ENCODE results near the gene SIK2.
A peak's percentile ranks its signal among the peaks of the same experiment; 100 is the strongest.
"Not testable (repeated sequence)": the region's sequence is repeated elsewhere in the genome, so short reads cannot be mapped to it uniquely, and the experiment has no call there.

The SIK2 gene

GRCh38 chr11:111749646-111750045, 147.4 kb downstream of the SIK2 start:
- DNase-seq (ENCODE audit: low read depth in 2 of 2, low spot score in 1 of 2), result no peak

GRCh38 chr11:111756097-111756496, 153.8 kb downstream of the SIK2 start:
- DNase-seq (ENCODE audit: low read depth in 2 of 2, low spot score in 1 of 2), result no peak

GRCh38 chr11:111759376-111759775, 157.1 kb downstream of the SIK2 start:
- DNase-seq (ENCODE audit: low read depth in 2 of 2, low spot score in 1 of 2), result no peak

DNA sequence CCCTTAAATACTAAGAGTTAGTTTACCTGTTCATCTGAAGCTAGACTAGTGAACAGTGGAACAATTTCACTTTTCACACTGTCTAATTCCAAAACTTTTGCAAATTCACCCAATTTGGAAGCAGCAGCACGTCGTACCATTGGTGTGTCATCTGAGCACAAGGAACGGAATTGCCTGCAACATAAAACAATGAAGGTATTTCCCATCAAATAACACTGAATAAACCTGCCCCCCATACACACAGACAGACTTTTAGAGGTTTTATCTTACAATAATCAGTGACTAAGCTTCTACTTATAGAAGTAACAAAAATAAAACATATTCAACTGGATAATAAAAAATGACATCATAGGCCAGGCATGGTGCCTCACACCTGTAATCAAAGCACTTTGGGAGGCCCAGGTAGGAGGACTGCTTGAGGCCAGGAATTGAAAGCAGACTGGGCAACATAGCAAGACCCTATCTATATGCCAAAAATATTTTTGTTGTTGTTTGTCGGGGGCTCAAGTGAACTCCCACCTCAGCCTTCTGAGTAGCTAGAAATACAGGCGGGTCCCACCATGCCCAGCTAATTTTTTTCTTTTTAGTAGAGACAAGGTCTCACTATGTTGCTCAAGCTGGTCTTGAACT, 157.6 kb downstream of the SIK2 start:
- DNase-seq (ENCODE audit: low read depth in 2 of 2, low spot score in 1 of 2), result no peak

- DNase-seq (ENCODE audit: low read depth in 2 of 2, low spot score in 1 of 2), result no peak
These were observed 158.8 kb downstream of the SIK2 start for GRCh38 chr11:111761036-111761435.

DNA sequence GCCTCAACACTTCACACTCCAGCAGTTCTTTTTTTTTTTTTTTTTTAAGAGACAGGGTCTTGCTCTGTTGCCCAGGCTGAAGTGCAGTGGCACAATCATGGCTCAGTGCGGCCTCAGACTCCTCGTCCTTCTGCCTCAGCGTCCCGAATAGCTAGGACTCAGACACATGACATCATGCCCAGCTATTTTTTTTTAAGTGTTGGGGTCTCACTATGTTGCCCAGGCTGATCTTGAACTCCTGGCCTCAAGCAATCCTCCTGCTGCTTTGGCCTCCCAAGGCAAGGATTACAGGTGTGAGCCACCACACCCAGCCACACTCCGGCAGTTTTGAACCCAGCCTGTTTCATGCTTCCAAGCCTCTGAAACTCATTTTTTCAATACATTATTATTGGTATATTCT, 160.3 kb downstream of the SIK2 start:
- no peak for DNase-seq (ENCODE audit: low read depth in 2 of 2, low spot score in 1 of 2)

GRCh38 chr11:111762981-111763643, 160.9 kb downstream of the SIK2 start:
- DNase-seq (ENCODE audit: low read depth in 2 of 2, low spot score in 1 of 2), result no peak

GRCh38 chr11:111764621-111765020, 162.4 kb downstream of the SIK2 start:
- no peak for DNase-seq (ENCODE audit: low read depth in 2 of 2, low spot score in 1 of 2)

DNA sequence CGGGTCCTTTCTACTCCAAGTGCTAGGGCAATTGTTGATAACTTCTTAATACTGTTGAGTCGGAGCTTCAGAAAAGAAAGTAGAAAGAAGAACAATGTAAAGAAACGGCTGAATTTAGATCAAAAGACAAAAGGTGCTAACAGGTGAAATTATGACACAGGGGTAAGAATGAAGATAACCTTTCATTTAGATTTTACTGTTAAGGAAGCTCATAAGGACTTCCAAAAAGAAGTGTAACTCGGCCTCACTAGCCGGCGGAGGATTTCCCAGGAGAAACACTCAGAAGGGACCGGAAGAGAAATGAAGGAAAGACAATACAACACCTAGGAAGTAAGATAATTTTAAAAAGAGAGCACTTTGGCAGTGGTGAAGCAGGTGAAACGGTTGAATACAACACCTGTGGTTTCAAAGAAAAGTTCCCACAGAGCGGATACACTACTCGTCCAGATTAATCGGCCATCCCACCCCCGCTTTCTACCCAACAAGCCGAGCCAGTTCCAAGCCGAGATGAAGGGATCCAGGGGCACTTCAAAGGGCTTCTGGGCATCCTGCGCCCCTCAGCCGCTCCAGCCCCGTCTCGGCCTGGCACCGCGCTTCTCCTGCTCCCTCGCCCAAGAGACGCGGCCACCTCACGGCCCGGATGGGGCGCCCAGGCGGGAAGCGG, 163.2 kb downstream of the SIK2 start:
- no peak for DNase-seq (ENCODE audit: low read depth in 2 of 2, low spot score in 1 of 2)

GRCh38 chr11:111765984-111766833, 164.0 kb downstream of the SIK2 start, which contains the start of gene PPP2R1B:
Gene PPP2R1B, minus strand, starts transcription at chr11:111766389. Its CDS starts 28 bp downstream, at chr11:111766361.
- DNase-seq (ENCODE audit: low read depth in 2 of 2, low spot score in 1 of 2), result peak; percentile 34 to 41

DNA sequence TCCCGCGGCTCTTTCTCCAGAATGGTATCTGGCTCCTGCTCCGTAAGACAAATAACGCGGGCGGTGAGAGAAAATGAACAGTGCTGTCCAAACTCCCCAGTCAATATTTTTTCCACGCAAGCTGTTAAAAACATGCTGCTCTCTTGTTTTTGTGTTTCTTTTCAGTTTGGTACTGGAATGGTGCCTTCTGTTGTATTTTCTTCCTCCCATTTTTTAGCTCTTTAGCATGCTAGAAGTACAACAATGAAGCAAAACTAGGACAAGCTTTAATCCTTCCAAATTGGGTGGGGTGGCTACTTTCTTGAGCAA, 164.5 kb downstream of the SIK2 start:
- DNase-seq (ENCODE audit: low read depth in 2 of 2, low spot score in 1 of 2), result no peak

DNA sequence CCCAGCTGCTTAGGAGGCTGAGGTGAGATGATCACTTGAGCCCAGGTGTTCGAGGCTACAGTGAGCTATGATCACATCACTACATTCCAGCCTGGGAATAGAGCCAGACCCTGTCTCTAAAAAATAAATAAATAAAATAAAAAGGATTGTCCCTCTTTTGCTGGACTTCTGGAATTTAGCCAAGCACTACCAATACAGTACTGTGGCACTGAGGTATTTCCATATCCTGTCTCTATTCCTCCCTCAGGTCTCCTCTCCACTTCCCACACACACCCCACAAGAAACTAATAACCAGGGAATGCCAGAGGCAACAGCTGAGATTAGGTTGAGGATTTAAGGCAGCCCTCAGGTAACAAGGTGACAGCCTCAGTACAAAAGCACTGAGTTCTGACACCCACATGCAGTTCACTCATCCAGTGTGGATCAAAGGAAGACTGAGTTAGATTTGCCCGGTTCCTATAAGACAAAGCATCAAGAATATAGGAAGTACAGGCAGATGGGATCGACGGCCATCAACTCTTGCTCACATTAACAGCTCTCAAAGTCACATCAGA, 168.4 kb downstream of the SIK2 start:
- no peak for DNase-seq (ENCODE audit: low read depth in 2 of 2, low spot score in 1 of 2)

DNA sequence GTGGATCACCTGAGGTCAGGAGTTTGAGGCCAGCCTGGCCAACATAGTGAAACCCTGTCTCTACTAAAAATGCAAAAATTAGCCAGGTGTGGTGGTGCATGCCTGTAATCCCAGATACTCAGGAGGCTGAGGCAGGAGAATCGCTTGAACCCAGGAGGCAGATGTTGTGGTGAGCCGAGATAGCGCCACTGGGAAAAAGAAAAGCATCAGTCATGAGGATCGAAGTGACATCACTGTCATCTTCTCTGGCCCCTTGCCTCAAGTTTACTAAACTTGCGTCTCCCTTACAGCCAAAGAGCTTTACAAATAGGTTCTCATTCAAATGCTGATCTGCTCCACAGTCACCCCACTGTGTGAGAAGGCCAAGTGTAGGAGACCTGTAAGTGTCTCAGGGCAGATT, 169.0 kb downstream of the SIK2 start:
- not testable (repeated sequence) for DNase-seq (ENCODE audit: low read depth in 2 of 2, low spot score in 1 of 2)

- no peak for DNase-seq (ENCODE audit: low read depth in 2 of 2, low spot score in 1 of 2)
These were observed 170.3 kb downstream of the SIK2 start for GRCh38 chr11:111772535-111772934.

DNA sequence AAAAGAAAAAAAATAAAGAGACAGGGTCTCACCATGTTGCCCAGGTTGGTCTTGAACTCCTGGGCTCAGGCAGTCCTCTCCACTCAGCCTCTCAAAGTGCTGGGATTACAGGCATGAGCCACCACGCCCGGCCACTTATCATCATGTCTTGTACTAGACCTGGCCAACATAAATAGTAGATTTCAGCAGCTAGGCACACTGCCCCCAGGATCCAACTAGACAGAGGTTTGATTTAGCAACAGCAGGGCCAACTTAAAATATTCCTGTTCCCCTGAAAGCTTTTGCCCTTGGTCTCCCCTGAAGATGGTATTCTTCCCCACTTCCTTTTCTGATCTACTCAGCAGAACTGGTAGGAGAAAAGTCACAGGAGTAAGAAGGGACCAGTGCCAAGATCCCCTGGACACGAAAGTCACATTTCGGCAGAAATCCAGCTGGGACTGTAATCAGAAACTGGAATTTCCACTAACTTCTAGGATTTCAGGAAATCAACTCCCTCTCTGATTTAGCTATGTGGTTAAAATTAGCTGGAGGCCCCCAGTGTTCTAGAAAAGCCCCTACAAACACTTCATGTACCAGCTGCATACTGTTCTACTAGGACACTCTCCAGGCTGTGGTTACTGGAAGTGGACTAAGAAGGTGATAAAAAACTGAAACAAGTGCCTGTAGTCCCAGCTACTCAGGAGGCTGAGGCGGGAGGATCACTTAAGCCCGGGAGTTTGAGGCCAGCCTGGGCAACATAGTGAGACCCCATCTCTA, 172.9 kb downstream of the SIK2 start:
- DNase-seq (ENCODE audit: low read depth in 2 of 2, low spot score in 1 of 2), result no peak

- no peak for DNase-seq (ENCODE audit: low read depth in 2 of 2, low spot score in 1 of 2)
These were observed 174.3 kb downstream of the SIK2 start for GRCh38 chr11:111776398-111777093.

GRCh38 chr11:111777094-111778046, 175.1 kb downstream of the SIK2 start:
- no peak for DNase-seq (ENCODE audit: low read depth in 2 of 2, low spot score in 1 of 2)

DNA sequence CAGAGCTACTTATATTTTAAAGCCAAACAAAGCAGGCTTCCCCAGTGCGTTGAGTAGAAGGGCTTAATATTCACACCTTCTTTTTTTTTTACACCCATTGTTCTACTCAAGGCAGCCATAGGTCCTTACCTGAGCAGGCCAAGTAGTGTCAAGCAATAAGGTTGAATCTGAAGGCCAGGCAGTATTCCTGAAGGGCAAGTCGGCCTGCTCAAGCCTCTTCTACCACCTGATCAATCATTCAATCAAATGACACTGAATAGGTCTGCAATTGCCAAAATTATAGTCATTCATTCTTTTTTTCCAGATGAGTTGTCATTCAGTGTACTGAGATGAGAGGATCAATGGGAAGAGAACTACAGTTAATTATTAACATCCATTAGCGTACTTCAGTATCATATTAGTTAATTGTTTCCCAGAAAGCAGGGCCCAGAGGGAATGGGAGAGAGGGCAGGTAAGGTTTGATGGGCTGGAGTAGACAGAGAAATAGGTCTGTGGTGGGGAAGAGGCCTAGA, 175.9 kb downstream of the SIK2 start:
- DNase-seq (ENCODE audit: low read depth in 2 of 2, low spot score in 1 of 2), result no peak

GRCh38 chr11:111779118-111779517, 176.9 kb downstream of the SIK2 start:
- DNase-seq (ENCODE audit: low read depth in 2 of 2, low spot score in 1 of 2), result no peak
